Natural killer cell (primary cell): ENCODE results near the gene ARID4B. TPM values are rescaled to one million over a fixed set of nuclear protein-coding genes. Genes with fewer than 3 reads are reported as not detected.

Source experiments
- ATAC-seq, 3 donors: fragments of 150-1000 bp in 2 of 3; fragments of 200-7000 bp in 1 of 3; cut with Tn5 transposase; 1 replicate in 1 of 3; 2 replicates in 2 of 3; pipeline ENCODE4 v1.10.0; 2021; ENCODE audit warnings: mild to moderate bottlenecking in 2 of 3, moderate library complexity in 2 of 3
- DNase-seq, 2 donors: peaks; one replicate each; pipeline versions ENCODE4 v3.0.0 to v3.0.0-alpha.2; 2013 to 2021; ENCODE audit warnings: mixed read lengths in 1 of 2
- H3K27ac ChIP-seq: one replicate; pipeline ENCODE4 v1.5.1; 2013; ENCODE audit warnings: mild to moderate bottlenecking, low read length
- H3K27me3 ChIP-seq: one replicate; pipeline ENCODE4 v1.6.1; 2013; ENCODE audit warnings: low read length; ENCODE audit not compliant: control insufficient read depth, insufficient read depth
- H3K36me3 ChIP-seq: one replicate; pipeline ENCODE4 v1.6.1; 2013; ENCODE audit warnings: low read length; ENCODE audit not compliant: control insufficient read depth, insufficient read depth
- H3K4me1 ChIP-seq: one replicate; pipeline ENCODE4 v1.6.1; 2013; ENCODE audit warnings: low read length; ENCODE audit not compliant: control insufficient read depth, insufficient read depth
- H3K4me3 ChIP-seq: one replicate; pipeline ENCODE4 v1.5.1; 2013; ENCODE audit warnings: low read length
- H3K9me3 ChIP-seq: one replicate; pipeline ENCODE4 v1.6.1; 2013; ENCODE audit warnings: low read length; ENCODE audit not compliant: control insufficient read depth, insufficient read depth
- H3K27ac Mint-ChIP-seq, 2 donors: one replicate each; pipeline ENCODE4 v1.8.0; 2022; ENCODE audit warnings: mild to moderate bottlenecking in 2 of 2, mixed read lengths in 2 of 2, moderate library complexity in 1 of 2
- H3K27me3 Mint-ChIP-seq, 2 donors: one replicate each; pipeline ENCODE4 v1.8.0; 2022; ENCODE audit warnings: low read depth in 2 of 2, mixed read lengths in 2 of 2
- H3K36me3 Mint-ChIP-seq: one replicate; pipeline ENCODE4 v1.8.0; 2022; ENCODE audit warnings: mixed read lengths
- H3K4me1 Mint-ChIP-seq, 2 donors: one replicate each; pipeline ENCODE4 v1.8.0; 2022; ENCODE audit warnings: mixed read lengths in 2 of 2
- H3K4me3 Mint-ChIP-seq: one replicate; pipeline ENCODE4 v1.8.0; 2022; ENCODE audit warnings: mild to moderate bottlenecking, moderate library complexity, mixed read lengths
- H3K9me3 Mint-ChIP-seq, 2 donors: one replicate each; pipeline ENCODE4 v1.8.0; 2022; ENCODE audit warnings: mixed read lengths in 2 of 2
- CTCF ChIP-seq: fragments of 200-600 bp; IDR thresholded peaks from one replicate; pipeline ENCODE4 v1.8.0; 2022; ENCODE audit warnings: antibody characterized with exemption
- WGBS: methylation state at CpG from one replicate; pipeline ENCODE4 v1.1.7; 2013; ENCODE audit warnings: missing lambda C conversion rate; ENCODE audit not compliant: insufficient coverage; 5-methylcytosine and 5-hydroxymethylcytosine counted together
- intact Hi-C: fragments of 100-400 bp; cut with micrococcal nuclease; formaldehyde crosslinking; loops from one replicate; pipeline ENCODE4 v1.14.2; 2022
- total RNA-seq, 4 donors: library from RNA; stranded (reverse); fragments of 120-200 nt in 1 of 4; gene quantifications; one replicate each; pipeline versions ENCODE4 v1.2.3 to v1.2.4, GENCODE V29; 2013 to 2022

Gene ARID4B
- total RNA-seq, 3 donors from 2014 or later (not counting 1 experiment from before 2014, with no cell fraction given): 161 to 189 (median 178) TPM

DNA sequence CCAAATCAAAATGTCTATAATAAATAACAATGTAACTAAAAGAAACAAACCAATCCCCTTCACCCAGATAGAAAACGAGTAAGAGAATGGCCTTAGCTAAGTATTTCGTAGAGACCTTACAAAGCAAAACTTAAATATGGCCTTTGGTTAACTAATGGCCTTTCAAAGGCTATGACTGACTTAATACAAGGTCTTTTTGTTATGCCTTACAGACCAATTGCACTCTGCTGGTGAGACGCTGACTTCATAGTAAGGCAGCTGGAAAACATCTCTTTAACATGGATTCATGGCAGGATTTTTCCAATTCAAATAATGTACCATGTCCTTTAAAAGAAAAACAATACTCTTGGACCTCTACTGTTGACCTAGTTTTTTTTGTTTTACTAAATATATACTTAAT, 23.5 kb upstream of the ARID4B start:
- Histone ChIP-seq H3K9me3 (no peaks in the 10 kb centered on the region), H3K4me1 (no peaks in the 10 kb centered on the region), H3K36me3 (no peaks in the 10 kb centered on the region), H3K4me3 (no peak overlapping the region), H3K27ac (no peak overlapping the region), H3K27me3 (no peaks in the 10 kb centered on the region)
- Mint-ChIP-seq H3K27me3 (peaks cover 0 to 4% of the 10 kb centered on the region in 2 donors), H3K4me3 (no peak overlapping the region), H3K36me3 (no peaks in the 10 kb centered on the region), H3K9me3 (no peaks in the 10 kb centered on the region), H3K4me1 (no peaks in the 10 kb centered on the region), H3K27ac (no peak overlapping the region)
- WGBS: 98% methylated on average over 3 of the region's 3 CpGs
- no peak for DNase-seq
- TF ChIP-seq CTCF: no peak
- no peak for ATAC-seq
- intact Hi-C loops: no loop called here

DNA sequence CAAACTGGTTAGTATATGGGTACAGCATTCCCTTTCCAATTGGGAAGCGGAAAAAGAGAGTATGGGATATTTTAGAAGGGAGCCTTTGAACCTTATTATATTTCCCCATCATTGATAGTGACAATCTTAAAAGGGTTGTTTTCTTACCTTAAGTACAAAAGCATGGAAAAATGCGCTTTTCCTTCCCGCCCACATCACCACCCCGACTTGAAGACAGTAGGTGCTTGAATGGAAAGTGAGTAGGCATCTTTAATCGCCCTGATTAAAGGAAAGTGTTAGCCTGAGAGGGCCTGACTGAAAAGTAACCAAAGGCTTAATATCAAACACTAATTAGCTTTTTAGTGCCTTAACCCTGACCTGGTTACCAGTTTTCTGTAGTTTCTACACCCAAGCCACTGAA, 15.7 kb upstream of the ARID4B start:
- no peaks in the 10 kb centered on the region for H3K9me3 ChIP-seq
- peaks cover 17% of the 10 kb centered on the region for H3K36me3 ChIP-seq
- H3K27ac ChIP-seq: no peak overlapping the region
- Mint-ChIP-seq H3K4me1 (no peaks in the 10 kb centered on the region), H3K9me3 (no peaks in the 10 kb centered on the region), H3K27ac (no peak overlapping the region), H3K36me3 (peaks cover 12% of the 10 kb centered on the region), H3K27me3 (no peaks in the 10 kb centered on the region), H3K4me3 (no peak overlapping the region)
- H3K4me3 ChIP-seq: no peak overlapping the region
- DNase-seq (no peak), ATAC-seq (no peak)
- WGBS: 77% methylated on average over 4 of the region's 5 CpGs
- TF ChIP-seq CTCF: no peak
- intact Hi-C loops: no loop called here
- H3K4me1 ChIP-seq: no peaks in the 10 kb centered on the region
- H3K27me3 ChIP-seq: no peaks in the 10 kb centered on the region

GRCh38 chr1:235342471-235342870, 14.5 kb upstream of the ARID4B start:
- Mint-ChIP-seq H3K9me3 (no peaks in the 10 kb centered on the region), H3K4me1 (no peaks in the 10 kb centered on the region), H3K27me3 (no peaks in the 10 kb centered on the region), H3K4me3 (no peak overlapping the region), H3K36me3 (peaks cover 12% of the 10 kb centered on the region), H3K27ac (peak overlapping the region in 1 of 2 donors; percentile 14)
- ATAC-seq (no peak), DNase-seq (no peak)
- Histone ChIP-seq H3K36me3 (peaks cover 24% of the 10 kb centered on the region), H3K27me3 (no peaks in the 10 kb centered on the region), H3K27ac (no peak overlapping the region), H3K4me3 (no peak overlapping the region), H3K4me1 (no peaks in the 10 kb centered on the region), H3K9me3 (no peaks in the 10 kb centered on the region)
- intact Hi-C loops: no loop called here
- no peak for TF ChIP-seq CTCF
- 91% methylated on average over 2 of the region's 3 CpGs for WGBS

DNA sequence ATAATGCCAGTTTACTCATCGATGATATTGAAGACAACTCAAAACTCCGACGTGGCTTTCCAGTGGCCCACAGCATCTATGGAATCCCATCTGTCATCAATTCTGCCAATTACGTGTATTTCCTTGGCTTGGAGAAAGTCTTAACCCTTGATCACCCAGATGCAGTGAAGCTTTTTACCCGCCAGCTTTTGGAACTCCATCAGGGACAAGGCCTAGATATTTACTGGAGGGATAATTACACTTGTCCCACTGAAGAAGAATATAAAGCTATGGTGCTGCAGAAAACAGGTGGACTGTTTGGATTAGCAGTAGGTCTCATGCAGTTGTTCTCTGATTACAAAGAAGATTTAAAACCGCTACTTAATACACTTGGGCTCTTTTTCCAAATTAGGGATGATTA, 14.1 kb upstream of the ARID4B start:
- peaks cover 12% of the 10 kb centered on the region for H3K36me3 Mint-ChIP-seq
- no peak for DNase-seq
- H3K27me3 Mint-ChIP-seq: no peaks in the 10 kb centered on the region
- no peaks in the 10 kb centered on the region for H3K9me3 ChIP-seq
- no peak overlapping the region for H3K4me3 Mint-ChIP-seq
- no peaks in the 10 kb centered on the region for H3K9me3 Mint-ChIP-seq
- intact Hi-C loops: no loop called here
- no peaks in the 10 kb centered on the region for H3K4me1 ChIP-seq
- peaks cover 24% of the 10 kb centered on the region for H3K36me3 ChIP-seq
- no peak for ATAC-seq
- H3K4me1 Mint-ChIP-seq: peaks cover 2% of the 10 kb centered on the region in 2 donors
- H3K4me3 ChIP-seq: no peak overlapping the region
- H3K27ac ChIP-seq: no peak overlapping the region
- peak overlapping the region in 1 of 2 donors; percentile 14 for H3K27ac Mint-ChIP-seq
- WGBS: 92% methylated on average over 5 of the region's 6 CpGs
- H3K27me3 ChIP-seq: no peaks in the 10 kb centered on the region
- no peak for TF ChIP-seq CTCF
